ENCODE data around the gene ARHGAP10.

- TF ChIP-seq CTCF (IDR thresholded peaks at IDR 0.05), result no peak
- TF ChIP-seq EZH2 (IDR thresholded peaks at IDR 0.05; ENCODE audit: borderline replicate concordance, insufficient read depth, low read depth, low read length, poor library complexity, severe bottlenecking), result no peak
Observed at GRCh38 chr4:147813973-147814372, 82.1 kb downstream of the ARHGAP10 start.

Measured in B cell (primary cell).